GM18498 (cell line): ENCODE data around the gene RPS15A.

Experiments
- ATAC-seq: cut with Tn5 transposase; IDR thresholded peaks from one replicate; pipeline ENCODE4 v1.9.1; 2021; ENCODE audit warnings: mild to moderate bottlenecking, moderate library complexity; ENCODE audit not compliant: unreplicated experiment

Gene RPS15A

DNA sequence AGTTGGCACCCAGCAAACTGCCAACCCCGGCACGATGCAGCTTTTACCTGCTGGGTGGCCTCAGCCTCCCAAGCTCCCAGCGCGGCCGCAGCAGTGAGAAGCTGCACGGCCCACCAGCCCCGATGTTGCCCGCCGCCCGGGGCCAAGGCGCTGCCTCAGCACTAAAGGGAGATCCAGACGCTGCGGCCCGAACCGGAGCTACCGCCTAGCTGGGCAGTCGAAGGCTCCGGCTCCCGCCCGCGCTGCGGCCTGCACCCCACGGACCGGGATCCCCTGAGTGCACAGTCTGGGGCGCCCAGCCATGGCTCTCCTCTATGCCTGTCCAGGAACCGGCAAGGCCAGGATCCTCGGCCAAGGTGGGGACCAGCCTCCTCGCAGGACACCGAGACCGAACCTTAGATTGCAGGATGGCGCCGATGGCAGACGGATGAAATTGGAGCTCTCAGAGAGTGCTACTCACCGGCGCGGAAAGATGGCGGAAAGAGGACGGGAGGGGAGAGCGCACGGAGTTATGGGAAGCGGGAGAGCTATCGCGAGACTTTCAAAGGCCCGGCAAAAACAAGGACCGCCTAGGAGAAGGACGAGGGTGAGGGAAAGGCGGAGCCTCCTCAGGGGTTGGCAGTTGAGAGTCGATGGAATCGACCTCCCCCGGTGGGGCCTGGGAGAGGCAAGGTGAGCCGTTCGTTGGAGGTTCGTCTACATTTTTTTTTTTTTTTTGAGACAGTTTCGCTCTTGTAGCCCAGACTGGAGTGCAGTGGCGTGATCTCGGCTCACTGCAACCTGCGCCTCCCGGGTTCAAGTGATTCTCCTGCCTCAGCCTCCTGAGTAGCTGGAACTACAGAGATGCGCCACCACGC, at the start of gene RPS15A:
RPS15A (minus strand) TSS at position 485 of the 857 bp plus-strand sequence. CDS start 1,221 bp downstream, outside the sequence.
- ATAC-seq, result peak; percentile 89

DNA sequence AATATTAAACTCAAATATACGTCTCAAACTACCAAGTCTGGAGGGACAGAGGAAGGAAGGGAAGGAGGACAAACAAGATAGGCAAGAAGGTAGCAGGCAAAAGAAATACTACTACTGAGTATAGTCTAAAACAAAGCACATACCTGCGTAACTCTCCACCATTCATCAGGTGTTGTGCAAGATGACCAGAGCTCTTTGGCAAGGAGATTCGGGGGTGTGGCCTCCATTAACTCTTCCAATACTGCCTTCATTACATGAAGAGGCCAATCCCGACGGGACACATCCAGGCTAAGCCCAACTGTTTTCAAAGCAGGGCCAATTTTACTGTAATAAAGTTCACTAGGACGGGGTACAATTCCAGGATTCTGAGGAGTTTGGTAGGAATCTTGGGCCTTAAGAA, 49.4 kb upstream of the RPS15A start:
- no peak for ATAC-seq

DNA sequence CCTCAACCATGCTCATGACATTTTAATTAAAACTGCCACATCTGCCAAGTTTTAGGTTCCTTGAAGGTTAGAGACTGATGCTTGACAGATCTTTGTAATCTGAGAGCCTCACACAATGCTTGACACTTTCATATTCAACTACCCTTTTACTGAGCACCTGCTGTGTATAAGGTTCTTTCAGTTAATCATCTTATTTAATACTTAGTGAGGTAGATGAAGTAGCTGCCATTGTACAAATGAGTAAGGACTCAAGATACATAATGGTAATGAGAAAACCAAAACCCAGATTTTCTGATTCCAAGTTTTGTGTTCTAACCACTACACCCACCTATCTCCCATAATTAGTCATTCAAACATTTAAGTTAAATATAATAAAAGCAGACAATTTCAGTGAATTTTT, 46.6 kb upstream of the RPS15A start:
- no peak for ATAC-seq

DNA sequence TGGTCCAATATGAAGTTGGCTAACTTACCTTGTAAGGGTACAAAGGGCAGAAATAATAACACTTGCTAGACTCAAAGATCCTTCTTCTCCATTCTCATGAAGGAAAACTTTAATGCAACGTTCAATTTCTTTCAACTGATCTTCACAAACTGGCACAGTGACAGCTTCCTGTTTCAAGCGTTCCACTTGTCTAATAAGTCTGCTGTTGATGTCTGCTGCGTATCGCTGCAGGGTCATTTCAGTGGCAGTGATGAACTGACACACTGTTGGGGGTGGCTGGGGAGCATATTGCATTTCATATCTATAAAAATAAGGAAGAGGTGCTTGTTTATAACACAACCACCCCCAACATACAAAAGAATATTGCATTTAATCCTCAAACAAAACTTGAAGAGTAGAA, 44.7 kb upstream of the RPS15A start:
- no peak for ATAC-seq

DNA sequence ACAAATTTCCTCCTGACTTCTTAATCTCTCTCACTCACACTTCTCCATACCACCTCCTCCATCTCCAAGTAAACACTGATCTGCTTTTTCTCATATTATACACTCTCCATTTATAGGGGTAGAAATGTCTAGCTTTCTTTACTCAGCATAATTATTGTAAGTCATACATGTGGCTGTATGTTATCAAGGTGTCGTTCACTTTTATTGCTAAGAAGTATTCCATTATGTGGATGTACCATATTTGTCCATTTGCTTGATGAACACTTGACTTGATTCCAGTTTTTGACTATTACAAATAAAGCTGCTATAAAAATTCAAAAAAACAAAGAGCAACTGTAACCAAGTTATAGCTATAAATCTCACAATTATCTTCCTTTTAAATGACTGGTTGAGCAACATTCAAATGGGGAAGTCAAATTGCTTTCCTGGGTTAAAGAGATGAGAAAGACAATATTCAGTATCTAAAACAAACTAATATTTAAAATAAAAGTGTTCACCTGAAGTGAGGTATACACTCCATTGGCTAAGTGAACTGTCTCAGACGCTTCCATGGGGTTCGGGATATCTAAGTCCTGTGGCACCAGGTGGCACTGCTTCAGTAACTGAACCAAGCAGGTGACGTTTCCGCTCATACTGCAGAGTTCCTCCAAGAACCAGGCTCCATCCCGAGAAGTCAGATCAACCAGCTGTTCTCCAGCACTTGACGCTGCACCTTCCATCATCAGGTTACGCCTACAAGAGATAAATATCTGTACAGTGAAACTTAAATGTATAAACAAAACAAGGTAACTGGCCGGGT, 43.8 kb upstream of the RPS15A start:
- no peak for ATAC-seq

DNA sequence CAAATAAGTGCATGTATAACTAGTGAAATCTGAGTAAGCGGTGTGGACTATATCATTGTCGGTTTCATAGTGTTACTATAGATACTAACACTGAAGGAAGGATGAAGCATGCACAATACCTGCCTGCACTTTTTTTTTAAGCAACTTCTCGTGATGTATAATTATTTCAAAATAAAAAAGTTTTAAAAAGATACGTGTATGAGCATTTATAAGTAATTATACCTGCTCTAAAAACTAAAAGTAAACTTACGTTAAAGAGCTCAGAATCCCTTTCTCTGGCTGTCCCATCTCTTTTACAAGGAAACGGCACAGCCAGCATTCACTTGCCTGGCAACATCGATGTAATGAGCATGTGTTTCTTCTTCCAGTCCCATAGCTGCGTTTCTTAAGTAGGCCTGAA, 42.5 kb upstream of the RPS15A start:
- no peak for ATAC-seq

DNA sequence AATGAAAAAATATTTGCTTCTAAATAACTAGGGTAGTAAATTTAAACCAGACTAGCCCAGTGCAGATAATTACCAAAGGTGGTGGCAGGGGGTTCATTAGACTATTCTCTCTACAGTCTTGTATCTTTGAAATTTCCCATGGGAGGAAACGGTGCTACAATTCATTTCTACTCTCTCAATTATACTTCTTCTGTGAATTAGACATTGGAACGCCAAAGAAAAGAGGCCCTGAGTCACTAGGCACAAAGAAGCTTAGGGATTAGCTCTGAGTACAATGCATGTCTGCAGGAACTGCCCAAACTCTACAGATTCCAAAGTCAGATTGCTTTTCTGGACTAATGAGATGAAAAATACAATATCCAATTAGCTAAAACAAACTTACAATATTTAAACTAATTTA, 41.9 kb upstream of the RPS15A start:
- no peak for ATAC-seq

DNA sequence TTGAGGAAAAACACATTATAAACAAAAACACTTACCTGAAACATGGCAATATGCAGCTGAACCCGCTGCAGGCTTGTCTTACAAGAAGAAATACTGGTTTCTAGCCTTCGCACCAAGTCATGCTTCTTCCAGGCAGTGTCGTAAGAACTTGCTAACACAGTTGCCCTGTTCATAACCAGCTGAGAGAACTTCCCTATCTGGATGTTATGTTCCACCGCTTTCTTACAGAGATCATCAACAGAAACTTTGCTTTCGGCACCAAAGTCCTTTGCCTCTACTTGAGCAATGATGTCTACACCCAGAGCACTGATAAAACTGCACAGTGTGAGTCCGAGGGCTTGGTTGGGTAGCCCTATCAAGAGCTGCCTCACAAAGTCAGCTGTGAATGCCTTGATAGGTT, 39.1 kb upstream of the RPS15A start:
- no peak for ATAC-seq

DNA sequence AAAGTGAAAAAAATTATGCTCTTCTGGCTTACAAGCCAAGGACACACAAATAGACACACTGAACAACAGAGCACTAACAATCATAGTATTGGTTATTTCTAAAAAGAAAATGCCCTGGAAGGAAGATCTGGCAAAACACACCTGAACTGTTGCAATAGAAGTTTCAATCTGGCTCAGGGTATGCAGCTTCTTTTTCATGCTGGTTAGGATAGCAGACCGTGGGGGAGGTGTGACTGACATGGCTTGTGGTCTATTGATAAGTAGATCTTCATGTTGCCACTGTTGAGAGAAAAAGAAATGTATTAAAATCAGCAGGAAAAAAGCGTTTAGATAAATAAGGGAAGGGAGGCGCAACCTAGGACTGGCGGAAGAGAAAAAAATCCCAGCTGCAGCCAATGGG, 37.8 kb upstream of the RPS15A start:
- ATAC-seq, result no peak

DNA sequence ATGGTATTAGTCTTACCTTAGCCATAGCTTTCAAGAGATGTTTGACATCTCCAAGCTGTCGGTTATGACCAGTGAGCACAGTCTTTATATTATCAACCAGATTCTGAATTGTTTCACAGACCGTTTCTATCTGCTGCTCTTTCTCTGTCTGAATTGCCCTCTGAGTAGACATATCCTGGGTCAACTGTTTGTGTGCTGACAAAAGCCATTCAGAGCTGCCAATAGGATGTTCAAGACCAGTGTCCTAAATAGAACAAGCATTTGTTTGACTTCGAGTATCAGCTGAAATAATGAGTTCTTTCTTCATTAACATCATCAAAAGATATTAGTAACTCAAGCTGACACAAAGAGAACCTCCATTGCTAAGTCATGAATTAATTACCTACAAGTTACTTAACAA, 26.2 kb upstream of the RPS15A start:
- no peak for ATAC-seq

DNA sequence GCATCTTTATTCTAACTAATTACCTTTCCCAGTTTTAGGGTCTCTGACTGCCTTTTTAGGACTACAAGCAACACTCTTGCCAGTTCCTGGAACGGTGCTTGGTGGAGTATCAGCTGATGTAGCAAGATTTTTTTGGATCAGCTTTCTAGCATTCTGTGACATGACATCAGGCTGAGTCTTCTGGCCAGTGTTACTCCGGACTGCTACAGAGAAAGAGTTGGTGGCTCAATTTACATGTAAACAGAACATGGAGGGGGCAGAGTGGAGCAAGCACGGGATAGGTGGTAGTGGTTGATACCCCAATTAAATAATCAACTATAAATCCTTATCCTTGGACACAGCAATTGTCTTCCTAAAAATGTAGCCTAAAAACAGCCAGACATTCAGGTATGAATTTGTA, 21.8 kb upstream of the RPS15A start:
- no peak for ATAC-seq

DNA sequence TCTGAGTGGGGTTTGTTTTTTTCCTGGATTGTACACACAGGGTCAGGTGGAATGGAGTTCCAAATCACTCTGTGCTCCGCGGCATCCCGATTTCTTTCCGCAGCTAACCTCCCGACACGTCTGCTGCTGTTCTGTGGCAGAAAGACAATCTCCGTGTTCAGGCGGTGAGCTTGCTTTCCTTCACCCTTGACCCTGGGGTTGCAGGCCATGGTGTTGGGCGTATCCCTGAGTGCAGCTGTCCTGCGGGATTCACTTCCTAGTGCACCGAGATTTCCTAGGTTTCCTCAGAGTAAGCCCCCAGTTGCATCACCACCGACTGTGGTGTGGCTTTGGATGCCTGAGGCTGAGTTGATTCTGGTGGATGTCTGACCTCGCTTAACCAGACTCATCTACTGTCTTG, 19.0 kb upstream of the RPS15A start:
- ATAC-seq, result no peak

DNA sequence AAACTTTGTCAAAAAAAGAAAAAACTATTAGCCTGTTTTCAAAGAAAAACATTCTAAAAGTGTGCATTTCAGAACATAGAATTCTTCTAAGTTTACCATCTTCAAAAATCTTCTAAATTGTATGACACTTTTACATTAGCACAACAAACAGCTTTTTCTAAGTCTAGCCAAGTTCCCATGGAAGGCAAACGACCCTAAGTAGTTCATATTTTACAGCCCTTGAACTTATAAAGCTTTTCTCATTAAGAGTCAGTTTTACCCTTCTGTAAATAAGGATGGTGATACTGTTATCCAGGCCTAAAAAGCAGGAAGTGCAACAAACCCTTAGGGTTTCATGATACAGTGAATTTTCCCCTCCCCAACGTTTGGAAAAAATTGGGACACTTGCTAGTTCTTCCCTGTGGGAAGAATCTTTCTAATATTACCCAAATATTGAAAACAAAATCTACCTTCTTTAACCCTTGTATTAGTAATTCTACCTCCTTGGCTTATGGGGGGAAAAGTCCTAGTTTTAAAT, 15.2 kb upstream of the RPS15A start:
- no peak for ATAC-seq

DNA sequence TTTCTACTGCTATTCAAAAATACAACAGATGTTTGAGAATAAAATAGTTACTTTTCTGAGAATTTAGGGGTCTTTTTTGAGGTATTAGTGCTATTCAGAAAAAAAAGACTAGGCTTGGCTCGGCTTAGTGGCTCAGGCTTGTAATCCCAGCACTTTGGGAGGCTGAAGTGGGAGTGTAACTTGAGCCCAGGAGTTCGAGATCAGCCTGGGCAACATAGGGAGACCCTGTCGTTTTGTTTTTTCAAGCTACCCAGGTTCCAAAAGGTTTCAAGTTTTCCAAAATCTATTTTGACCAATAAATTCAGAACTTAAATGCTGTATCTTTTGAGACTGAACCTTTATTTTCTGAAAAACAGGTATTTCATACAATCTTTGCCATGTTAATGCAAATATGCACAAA, 14.4 kb upstream of the RPS15A start:
- no peak for ATAC-seq

DNA sequence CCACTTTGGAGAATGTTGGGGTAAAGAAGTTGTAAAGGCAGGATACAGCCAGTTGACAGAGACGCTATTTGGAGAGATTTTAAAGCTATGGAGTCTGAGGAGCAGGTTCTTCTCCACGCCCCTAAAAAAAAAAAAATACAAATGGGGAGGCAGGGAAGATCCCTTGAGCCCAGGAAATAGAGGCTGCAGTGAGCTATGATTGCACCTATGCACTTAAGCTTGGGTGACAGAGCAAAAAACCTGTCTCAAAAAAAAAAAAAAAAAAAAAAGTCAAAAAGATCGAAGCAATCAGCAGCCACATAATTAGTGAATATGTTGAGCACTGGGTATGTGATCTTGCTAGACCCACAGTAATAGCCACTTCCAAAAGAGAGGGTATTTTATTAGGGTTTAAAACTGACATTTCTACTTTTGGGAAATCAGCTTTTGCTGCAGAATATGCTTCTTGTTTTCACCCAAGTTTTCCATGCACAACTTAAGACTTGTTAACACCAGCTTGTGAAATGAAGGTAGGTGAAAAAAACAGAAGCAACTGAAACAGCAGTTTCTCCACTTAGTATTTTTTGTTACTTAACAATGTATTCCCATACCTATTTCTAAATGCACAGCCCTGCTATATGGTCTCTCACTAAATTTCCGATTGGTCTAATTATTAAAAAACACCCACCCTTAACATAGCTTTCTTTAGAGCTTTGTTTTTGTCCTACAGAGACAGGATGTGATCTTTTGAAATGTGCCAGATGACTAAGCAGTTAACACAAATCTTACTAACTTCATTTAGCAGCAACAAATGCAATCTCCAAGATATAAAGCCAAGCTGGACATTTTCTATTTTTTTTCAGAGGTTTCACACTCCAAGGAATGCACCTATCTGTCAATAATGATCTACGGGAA, 13.7 kb upstream of the RPS15A start:
- no peak for ATAC-seq

DNA sequence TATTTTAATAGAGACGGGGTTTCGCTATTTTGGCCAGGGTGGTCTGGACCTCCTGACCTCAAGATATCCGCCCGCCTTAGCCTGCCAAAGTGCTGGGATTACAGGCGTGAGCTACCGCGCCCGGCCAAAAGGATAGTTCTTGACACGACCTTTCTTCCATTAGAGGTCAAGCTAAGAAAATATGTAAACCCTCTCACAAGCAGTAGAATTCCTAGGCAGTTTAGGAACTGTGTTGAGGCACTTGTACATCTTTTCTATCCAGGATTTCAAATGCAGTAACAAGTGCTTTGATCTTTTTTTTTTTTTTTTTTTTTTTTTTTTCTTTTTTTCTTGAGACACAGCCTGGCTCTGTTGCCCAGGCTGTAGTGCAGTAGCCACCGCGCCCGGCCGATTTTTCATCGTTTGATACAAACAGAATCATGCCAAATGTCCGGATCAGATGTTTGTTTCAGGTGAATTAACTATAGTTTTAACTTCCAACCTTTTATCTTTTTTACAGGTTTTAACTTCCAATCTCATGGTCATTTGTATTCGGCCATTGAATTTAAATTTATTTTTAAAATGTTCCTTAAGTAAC, 12.7 kb upstream of the RPS15A start:
- ATAC-seq, result no peak

DNA sequence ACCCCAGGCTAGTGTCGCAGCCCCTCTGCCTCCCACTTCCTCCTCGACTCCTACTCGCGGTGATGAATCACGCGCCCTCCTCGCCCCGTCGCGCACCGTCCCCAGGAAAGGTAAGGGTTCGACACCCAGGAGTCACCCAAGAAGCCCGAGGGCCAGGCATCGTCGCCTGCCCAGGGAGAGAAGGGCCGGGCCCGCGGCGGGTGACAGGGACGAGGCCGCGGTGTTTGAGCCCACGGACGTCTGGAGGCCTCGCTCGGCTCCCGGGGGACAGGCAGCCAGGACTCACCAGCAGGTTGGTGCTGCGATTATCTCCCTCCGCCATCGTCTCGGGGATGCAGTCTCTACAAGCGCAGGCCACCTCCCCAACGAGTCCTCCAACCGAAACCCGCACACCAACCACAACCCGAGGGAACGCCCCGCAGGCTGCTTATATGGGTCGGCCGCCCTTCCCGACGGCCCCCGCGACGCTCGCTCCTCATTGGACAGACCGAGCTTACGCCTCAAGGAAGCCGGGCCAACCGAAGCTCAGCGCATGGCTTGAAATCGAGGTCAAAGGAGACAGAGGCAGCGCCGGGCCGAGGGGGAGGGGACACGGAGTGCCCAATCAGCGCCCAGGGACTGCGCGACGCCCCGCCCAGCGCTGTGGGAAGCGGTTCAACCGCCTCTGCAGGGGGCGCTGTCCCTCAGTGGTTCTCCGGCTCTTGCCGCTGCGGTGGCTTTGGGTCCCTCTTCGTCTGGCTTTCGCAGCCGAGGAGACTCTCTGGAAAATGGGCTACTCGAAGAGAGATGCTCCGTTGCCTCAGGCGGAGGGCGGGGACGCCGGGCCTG, 11.2 kb upstream of the RPS15A start, which contains the start of gene ARL6IP1:
ARL6IP1 (minus strand) TSS at position 405 of the 828 bp plus-strand sequence; CDS start at position 322, 83 bp downstream.
- ATAC-seq, result peak; percentile 96

DNA sequence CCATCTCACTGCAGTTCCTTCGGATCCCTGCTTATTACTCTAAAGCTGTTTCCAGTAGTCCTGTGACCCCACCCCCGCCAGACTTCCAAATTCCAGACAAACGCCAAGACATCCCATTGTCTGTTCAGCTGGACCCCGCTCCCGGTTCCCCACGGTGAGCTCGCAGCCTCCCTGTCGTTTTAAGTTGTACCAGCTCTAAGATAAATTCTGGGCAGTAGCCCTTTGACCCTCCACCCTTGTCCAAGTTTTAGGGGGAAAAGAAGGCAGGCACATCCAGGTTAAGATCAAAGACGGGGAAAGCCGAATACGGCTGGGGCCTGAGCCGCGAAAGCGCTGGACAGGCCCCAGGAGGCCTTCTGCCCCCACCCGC, 10.6 kb upstream of the RPS15A start:
- no peak for ATAC-seq

DNA sequence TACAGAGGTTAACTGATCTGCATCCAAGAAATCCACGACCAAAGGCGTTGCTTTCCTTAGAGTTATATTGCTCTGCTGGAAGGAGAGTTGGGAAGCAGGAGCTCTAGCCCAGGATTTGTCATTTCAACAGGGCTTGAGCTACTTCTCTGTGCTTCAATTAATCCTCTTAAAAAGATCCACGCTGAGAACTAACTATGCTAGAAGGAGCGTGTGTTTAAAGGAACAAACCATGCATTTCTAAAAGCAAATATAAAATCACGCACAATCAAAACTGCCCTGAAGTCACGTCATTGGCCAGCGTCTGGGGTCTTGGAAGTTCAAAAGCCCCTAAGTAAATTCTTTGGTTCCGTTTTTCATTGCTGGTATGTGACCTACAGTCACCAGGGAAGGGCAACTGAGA, 10.2 kb upstream of the RPS15A start:
- no peak for ATAC-seq

DNA sequence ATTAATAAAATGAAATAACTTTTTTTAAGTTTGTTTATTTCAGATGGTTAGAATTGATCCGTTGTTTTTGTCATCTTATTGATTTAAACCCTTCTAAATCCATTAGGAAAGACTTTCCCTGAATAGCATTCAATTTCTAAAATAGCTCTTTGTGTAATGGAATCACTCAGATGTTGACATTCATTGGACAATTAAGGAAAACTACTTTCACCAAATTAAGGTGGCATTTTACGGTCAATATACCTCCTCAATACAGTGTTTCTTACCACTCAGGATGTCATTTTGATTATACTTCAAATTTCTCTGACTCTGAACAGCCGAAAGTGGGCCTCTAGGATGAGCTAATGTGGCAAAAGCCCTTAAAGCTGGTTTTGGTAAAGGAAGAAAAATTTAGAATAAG, 9.4 kb upstream of the RPS15A start:
- ATAC-seq, result no peak
